Measurements from ENCODE around the gene CRYL1.

Gene CRYL1

DNA sequence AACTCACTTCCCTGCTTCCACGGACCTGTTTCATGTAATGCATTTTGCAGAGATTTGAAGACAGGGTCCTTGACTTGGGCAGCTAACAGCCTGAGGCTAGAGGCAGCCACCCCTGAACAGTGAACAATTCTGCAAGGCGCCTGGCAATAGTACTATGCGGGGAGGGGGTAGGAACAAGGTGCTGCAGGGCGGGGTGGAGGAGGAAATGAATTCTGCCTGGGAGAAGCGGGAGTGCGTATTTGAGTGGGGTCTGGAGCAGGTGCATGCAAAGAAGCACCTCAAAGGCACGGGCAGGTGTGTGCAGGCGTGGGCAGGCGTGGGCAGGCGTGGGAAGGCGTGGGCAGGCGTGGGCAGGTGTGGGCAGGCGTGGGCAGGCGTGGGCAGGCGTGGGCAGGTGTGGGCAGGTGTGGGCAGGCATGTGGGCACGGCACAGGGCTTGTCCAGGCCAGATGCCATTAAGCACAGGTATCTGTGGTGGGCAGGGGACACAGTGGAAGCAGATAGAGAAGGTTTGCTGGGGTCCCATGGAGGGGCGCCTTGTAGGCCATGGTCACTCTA lies 163.1 kb downstream of the CRYL1 start:
- no peak for DNase-seq

GRCh38 chr13:20360835-20361412 lies 164.7 kb downstream of the CRYL1 start:
- no peak for DNase-seq

- DNase-seq = no peak
These were observed 165.6 kb downstream of the CRYL1 start for GRCh38 chr13:20360041-20360491.

DNA sequence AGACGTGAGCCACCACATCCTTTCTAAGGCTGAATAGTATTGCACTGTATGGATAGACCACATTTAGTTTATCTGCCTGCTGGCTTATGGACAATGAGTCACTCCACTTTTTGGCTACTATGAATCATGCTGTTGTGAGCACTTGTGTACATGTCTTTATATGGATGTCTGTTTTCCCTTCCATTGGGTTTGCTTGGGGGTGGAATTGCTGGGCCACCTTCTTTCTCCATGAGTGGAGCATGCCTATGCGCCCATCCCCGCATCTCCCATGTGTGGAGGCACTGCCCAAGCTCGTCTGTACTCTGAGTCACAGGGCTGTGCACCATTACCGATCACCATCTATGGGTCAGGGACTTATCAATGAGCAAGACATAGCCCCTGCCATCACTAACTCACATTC lies 166.3 kb downstream of the CRYL1 start:
- no peak for DNase-seq

- DNase-seq = no peak
These were observed 167.6 kb downstream of the CRYL1 start for GRCh38 chr13:20358022-20358421.

DNA sequence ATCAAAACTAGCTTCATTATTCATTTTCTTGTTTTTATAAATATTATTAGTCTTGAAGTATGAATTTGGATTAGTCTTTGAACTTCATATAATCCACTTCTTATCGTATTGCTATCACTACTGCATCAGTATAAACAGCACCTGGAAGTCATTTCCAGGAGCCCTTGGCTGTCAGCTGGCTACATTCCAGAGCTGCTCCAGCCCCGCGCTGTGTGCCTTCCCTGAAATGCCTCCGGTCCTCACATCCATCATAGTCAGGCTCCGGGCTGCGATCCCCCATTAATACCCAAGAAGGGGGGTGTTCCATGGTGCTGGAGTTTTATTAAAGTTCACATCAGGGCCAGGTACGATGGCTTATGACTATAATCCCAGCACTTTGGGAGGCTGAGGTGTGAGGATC lies 169.2 kb downstream of the CRYL1 start:
- DNase-seq = no peak

GRCh38 chr13:20354722-20355121 lies 170.9 kb downstream of the CRYL1 start:
- no peak for DNase-seq

DNA sequence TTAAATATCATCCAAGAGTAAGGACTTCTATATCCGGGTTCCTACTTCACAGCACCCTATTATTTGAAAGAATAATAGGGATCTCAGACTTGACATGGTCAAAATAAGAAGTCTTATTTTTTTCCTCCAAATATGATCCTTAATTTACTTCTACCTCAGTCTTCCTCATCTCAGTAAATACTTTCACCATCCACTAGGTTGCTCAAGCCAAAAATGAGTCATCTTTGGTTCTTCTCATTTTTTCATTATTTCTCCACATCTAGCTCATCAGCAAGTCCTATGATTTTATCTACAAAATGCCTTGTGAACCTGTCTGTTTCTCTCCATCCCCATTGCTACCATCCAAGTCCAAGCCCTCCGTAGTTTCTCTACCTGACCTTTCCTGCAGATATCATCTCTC lies 171.7 kb downstream of the CRYL1 start:
- DNase-seq = no peak

All from right hindlimb (tissue), 1 donor.